GM18520 (cell line): ENCODE measurements around the gene NAV2.

Source experiments
- ATAC-seq: cut with Tn5 transposase; IDR thresholded peaks from one replicate; pipeline ENCODE4 v1.9.1; 2021; ENCODE audit not compliant: unreplicated experiment

The NAV2 gene

GRCh38 chr11:20048246-20048645, 335.6 kb downstream of the NAV2 start:
- no peak for ATAC-seq

GRCh38 chr11:20048707-20049106, 336.1 kb downstream of the NAV2 start:
- ATAC-seq: no peak

GRCh38 chr11:20049231-20049630, 336.6 kb downstream of the NAV2 start:
- no peak for ATAC-seq

- no peak for ATAC-seq
Observed at GRCh38 chr11:20050048-20050447, 337.4 kb downstream of the NAV2 start.

GRCh38 chr11:20050551-20051333, 338.1 kb downstream of the NAV2 start:
- no peak for ATAC-seq

GRCh38 chr11:20051469-20052399, 339.1 kb downstream of the NAV2 start:
- ATAC-seq: no peak

- no peak for ATAC-seq
Observed at GRCh38 chr11:20053572-20053971, 340.9 kb downstream of the NAV2 start.

- ATAC-seq: no peak
Observed at GRCh38 chr11:20054584-20054983, 341.9 kb downstream of the NAV2 start.

- ATAC-seq: no peak
Observed at GRCh38 chr11:20055312-20055711, 342.7 kb downstream of the NAV2 start.

- ATAC-seq: no peak
Observed at GRCh38 chr11:20056109-20056949, 343.7 kb downstream of the NAV2 start.

- no peak for ATAC-seq
Observed at GRCh38 chr11:20056950-20057943, 344.6 kb downstream of the NAV2 start.

- ATAC-seq: no peak
Observed at GRCh38 chr11:20058749-20059458, 346.3 kb downstream of the NAV2 start.

GRCh38 chr11:20059587-20060021, 347.0 kb downstream of the NAV2 start:
- no peak for ATAC-seq

GRCh38 chr11:20060181-20060580, 347.5 kb downstream of the NAV2 start:
- no peak for ATAC-seq

GRCh38 chr11:20060647-20061205, 348.1 kb downstream of the NAV2 start:
- no peak for ATAC-seq

- no peak for ATAC-seq
Observed at GRCh38 chr11:20061776-20062175, 349.1 kb downstream of the NAV2 start.

- ATAC-seq: no peak
Observed at GRCh38 chr11:20064961-20065405, 352.3 kb downstream of the NAV2 start.

- ATAC-seq: no peak
Observed at GRCh38 chr11:20065406-20065805, 352.8 kb downstream of the NAV2 start.
